OCI-LY7 (cell line): ENCODE data around the gene RNF144A.

ENCODE experiments used
- EZH2phosphoT487 ChIP-seq: fragments of 200-600 bp; sonication (generic); IDR thresholded peaks from 2 replicates; pipeline ENCODE4 v1.6.1; 2018; ENCODE audit warnings: low read depth, borderline replicate concordance, mild to moderate bottlenecking, mixed run types, antibody characterized with exemption, low read length, moderate library complexity, mixed read lengths
- TF ChIP-seq, protein P1 (sequence below): fragments of 200-600 bp; sonication (generic); conservative IDR thresholded peaks from 2 replicates; pipeline ENCODE4 v1.5.1; 2014; ENCODE audit warnings: mild to moderate bottlenecking, antibody characterized with exemption, low read length, moderate library complexity, mixed read lengths

DNA sequence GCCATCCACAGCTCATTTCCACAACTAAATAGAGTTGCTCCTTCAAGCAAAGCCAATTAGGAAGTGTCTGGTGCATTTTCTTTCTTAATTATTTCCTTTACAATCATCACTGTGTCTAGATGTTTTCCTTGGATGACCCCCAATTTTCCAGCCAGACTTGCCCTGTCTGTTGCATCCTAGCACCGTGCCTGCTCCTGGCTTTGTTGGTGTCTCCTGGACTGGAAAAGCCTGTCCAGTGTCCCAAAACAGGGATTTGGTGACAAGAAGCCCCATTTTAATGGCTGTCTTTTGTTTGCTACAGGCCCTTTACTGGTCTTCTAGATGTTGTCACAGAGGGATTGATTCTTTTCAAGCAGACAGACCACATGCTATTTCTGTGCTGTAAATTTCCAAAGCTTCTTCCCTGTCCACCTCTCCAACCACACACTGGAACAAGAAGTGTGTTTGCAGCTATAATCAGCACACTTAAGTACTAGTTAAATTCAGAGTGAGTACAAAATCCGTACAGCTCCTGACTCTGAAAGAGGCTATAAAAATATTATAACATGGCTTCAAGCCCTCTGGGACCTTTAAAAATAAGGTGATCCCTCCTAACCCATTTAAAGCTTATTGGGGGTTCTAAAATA lies 38.4 kb downstream of the RNF144A start:
- TF ChIP-seq, protein P1, sequence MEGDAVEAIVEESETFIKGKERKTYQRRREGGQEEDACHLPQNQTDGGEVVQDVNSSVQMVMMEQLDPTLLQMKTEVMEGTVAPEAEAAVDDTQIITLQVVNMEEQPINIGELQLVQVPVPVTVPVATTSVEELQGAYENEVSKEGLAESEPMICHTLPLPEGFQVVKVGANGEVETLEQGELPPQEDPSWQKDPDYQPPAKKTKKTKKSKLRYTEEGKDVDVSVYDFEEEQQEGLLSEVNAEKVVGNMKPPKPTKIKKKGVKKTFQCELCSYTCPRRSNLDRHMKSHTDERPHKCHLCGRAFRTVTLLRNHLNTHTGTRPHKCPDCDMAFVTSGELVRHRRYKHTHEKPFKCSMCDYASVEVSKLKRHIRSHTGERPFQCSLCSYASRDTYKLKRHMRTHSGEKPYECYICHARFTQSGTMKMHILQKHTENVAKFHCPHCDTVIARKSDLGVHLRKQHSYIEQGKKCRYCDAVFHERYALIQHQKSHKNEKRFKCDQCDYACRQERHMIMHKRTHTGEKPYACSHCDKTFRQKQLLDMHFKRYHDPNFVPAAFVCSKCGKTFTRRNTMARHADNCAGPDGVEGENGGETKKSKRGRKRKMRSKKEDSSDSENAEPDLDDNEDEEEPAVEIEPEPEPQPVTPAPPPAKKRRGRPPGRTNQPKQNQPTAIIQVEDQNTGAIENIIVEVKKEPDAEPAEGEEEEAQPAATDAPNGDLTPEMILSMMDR = no peak
- TF ChIP-seq EZH2phosphoT487 = no peak
